Spleen (tissue), 7 donors: ENCODE measurements around the gene HDAC4.

Experiments used
- CTCF ChIP-seq, 11 experiments: fragments of 200-600 bp in 7 of 11; fragments of 450-650 bp in 4 of 11; sonication (generic) in 4 of 11; IDR thresholded peaks in 8 of 11; conservative IDR thresholded peaks in 3 of 11; 1 replicate in 7 of 11; 2 replicates in 4 of 11; pipeline versions ENCODE4 v1.4.0 to v1.8.0; 2016 to 2021; ENCODE audit warnings: antibody characterized with exemption in 11 of 11, inconsistent platforms in 4 of 11, mild to moderate bottlenecking in 1 of 11
- POLR2A ChIP-seq, 3 donors: fragments of 450-650 bp; IDR thresholded peaks; one replicate each; pipeline ENCODE4 v1.5.1; 2017; ENCODE audit warnings: antibody characterized with exemption in 3 of 3, mild to moderate bottlenecking in 1 of 3
- donor health status: DM: no; HTN: no; CAD: no; lungs with moderate emphysema.
- donor health status: DM: no; HTN: no; CAD: no.
- donor health status: DM: no; HTN: no; CAD: no.

DNA sequence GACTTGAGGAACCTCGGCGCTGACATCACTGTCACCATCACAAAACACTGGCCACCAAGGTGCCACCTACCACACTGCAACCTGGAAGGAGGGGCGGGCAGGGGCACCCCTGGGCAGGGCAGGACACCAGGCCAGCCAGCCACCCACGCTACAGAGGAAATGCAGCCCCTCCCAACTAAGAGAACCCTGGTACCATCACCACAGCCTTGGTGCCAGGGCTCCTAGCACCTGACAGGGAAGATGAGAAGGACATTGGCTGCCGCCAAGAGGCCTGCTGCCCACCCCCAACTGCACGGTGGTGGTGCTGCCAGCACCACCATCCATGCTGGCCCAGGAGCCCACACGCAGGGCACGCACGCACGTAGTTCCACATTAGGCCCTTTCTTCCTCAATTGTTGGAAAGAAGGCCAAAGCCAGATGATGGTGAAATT, 88.7 kb downstream of the HDAC4 start:
- TF ChIP-seq CTCF (IDR thresholded peaks at IDR 0.05 in 8 of 11, conservative IDR thresholded peaks at IDR 0.05 in 3 of 11) (no peak), POLR2A (IDR thresholded peaks at IDR 0.05) (no peak)
